Ishikawa (cell line): Measurements from ENCODE around the gene DOCK2.

ENCODE experiments used
- CEBPB ChIP-seq: IDR thresholded peaks from 2 replicates; pipeline ENCODE4 v1.6.1; 2012
- CREB1 ChIP-seq: IDR thresholded peaks from 2 replicates; pipeline ENCODE4 v1.6.1; 2012; ENCODE audit warnings: low read depth
- EGR1 ChIP-seq: IDR thresholded peaks from 2 replicates; pipeline ENCODE4 v1.6.1; 2012
- EP300 ChIP-seq: IDR thresholded peaks from 2 replicates; pipeline ENCODE4 v1.6.1; 2012; ENCODE audit warnings: borderline replicate concordance
- FOXM1 ChIP-seq: IDR thresholded peaks from 2 replicates; pipeline ENCODE4 v1.6.1; 2012; ENCODE audit warnings: low read depth, borderline replicate concordance
- MAX ChIP-seq: IDR thresholded peaks from 2 replicates; pipeline ENCODE4 v1.6.1; 2012
- NFIC ChIP-seq: IDR thresholded peaks from 2 replicates; pipeline ENCODE4 v1.6.1; 2012
- RAD21 ChIP-seq: IDR thresholded peaks from 2 replicates; pipeline ENCODE4 v1.6.1; 2012; ENCODE audit warnings: low read depth
- REST ChIP-seq: IDR thresholded peaks from 2 replicates; pipeline ENCODE4 v1.6.1; 2012; ENCODE audit warnings: low read depth, mild to moderate bottlenecking
- TAF1 ChIP-seq: IDR thresholded peaks from 2 replicates; pipeline ENCODE4 v1.6.1; 2012; ENCODE audit warnings: low read depth, mild to moderate bottlenecking
- TCF12 ChIP-seq: IDR thresholded peaks from 2 replicates; pipeline ENCODE4 v1.6.1; 2012; ENCODE audit warnings: low read depth
- TEAD4 ChIP-seq: IDR thresholded peaks from 2 replicates; pipeline ENCODE4 v1.6.1; 2012
- USF1 ChIP-seq: IDR thresholded peaks from 2 replicates; pipeline ENCODE4 v1.6.1; 2012
- YY1 ChIP-seq: IDR thresholded peaks from 2 replicates; pipeline ENCODE4 v1.6.1; 2012; ENCODE audit warnings: low read depth
- ZBTB7A ChIP-seq: IDR thresholded peaks from 2 replicates; pipeline ENCODE4 v1.6.1; 2012; ENCODE audit warnings: low read depth

The DOCK2 gene

GRCh38 chr5:170114271-170114670, 477.2 kb downstream of the DOCK2 start:
- TF ChIP-seq CEBPB: no peak
- no peak for TF ChIP-seq EP300
- no peak for TF ChIP-seq NFIC
- no peak for TF ChIP-seq YY1
- TF ChIP-seq TEAD4: no peak
- no peak for TF ChIP-seq FOXM1
- TF ChIP-seq TCF12: no peak
- no peak for TF ChIP-seq EGR1
- TF ChIP-seq USF1: no peak
- TF ChIP-seq MAX: no peak
- no peak for TF ChIP-seq RAD21
- no peak for TF ChIP-seq TAF1
- no peak for TF ChIP-seq ZBTB7A
- no peak for TF ChIP-seq REST
- no peak for TF ChIP-seq CREB1

- TF ChIP-seq FOXM1 (no peak), EP300 (no peak), EGR1 (no peak), TCF12 (no peak), NFIC (no peak), YY1 (no peak), REST (no peak), CEBPB (no peak)
Measured at GRCh38 chr5:170115925-170116324, 478.9 kb downstream of the DOCK2 start.

- no peak for TF ChIP-seq YY1
- no peak for TF ChIP-seq MAX
- no peak for TF ChIP-seq CREB1
- TF ChIP-seq ZBTB7A: no peak
- no peak for TF ChIP-seq NFIC
- TF ChIP-seq TEAD4: no peak
- no peak for TF ChIP-seq REST
- no peak for TF ChIP-seq EGR1
- TF ChIP-seq TCF12: no peak
- no peak for TF ChIP-seq USF1
Measured at GRCh38 chr5:170117736-170118135, 480.7 kb downstream of the DOCK2 start.

- no peak for TF ChIP-seq TCF12
- no peak for TF ChIP-seq TAF1
- TF ChIP-seq EP300: no peak
- no peak for TF ChIP-seq REST
- TF ChIP-seq ZBTB7A: no peak
- TF ChIP-seq YY1: no peak
- no peak for TF ChIP-seq NFIC
- TF ChIP-seq CEBPB: no peak
- TF ChIP-seq CREB1: no peak
- no peak for TF ChIP-seq MAX
- TF ChIP-seq RAD21: no peak
- no peak for TF ChIP-seq EGR1
- TF ChIP-seq USF1: no peak
- TF ChIP-seq FOXM1: no peak
- no peak for TF ChIP-seq TEAD4
Measured at GRCh38 chr5:170120576-170120975, 483.5 kb downstream of the DOCK2 start.
